Sigmoid colon (tissue), 7 donors: Measurements from ENCODE around the gene MCM9. TPM values are rescaled to one million over a fixed set of nuclear protein-coding genes. Genes with fewer than 3 reads are reported as not detected.

Experiments used
- DNase-seq: peaks from one replicate; pipeline ENCODE4 v3.0.0-alpha.2; 2019
- H3K27ac ChIP-seq, 4 donors: fragments of 200-600 bp; sonication (generic); one replicate each; pipeline ENCODE4 v1.5.1; 2016 to 2019; ENCODE audit warnings: mild to moderate bottlenecking in 1 of 4
- H3K27me3 ChIP-seq, 3 donors: fragments of 200-600 bp; sonication (generic); one replicate each; pipeline ENCODE4 v1.5.1; 2019; ENCODE audit warnings: mild to moderate bottlenecking in 1 of 3
- H3K36me3 ChIP-seq, 4 donors: fragments of 200-600 bp; sonication (generic); one replicate each; pipeline ENCODE4 v1.5.1; 2016 to 2019
- H3K4me1 ChIP-seq, 4 donors: fragments of 200-600 bp; sonication (generic); one replicate each; pipeline ENCODE4 v1.5.1; 2017 to 2019
- H3K4me3 ChIP-seq, 4 donors: fragments of 200-600 bp; sonication (generic); one replicate each; pipeline ENCODE4 v1.5.1; 2017 to 2019; ENCODE audit warnings: mild to moderate bottlenecking in 2 of 4, moderate library complexity in 1 of 4
- H3K9me3 ChIP-seq, 4 donors: fragments of 200-600 bp in 3 of 4; sonication (generic) in 3 of 4; one replicate each; pipeline versions ENCODE4 v1.5.1 to v1.6.1; 2013 to 2019
- EP300 ChIP-seq, 4 donors: sonication (generic); formaldehyde crosslinking; IDR thresholded peaks; one replicate each; pipeline ENCODE4 v1.6.1; 2017; ENCODE audit warnings: antibody characterized with exemption in 4 of 4
- POLR2A ChIP-seq, 2 donors: fragments of 450-650 bp; IDR thresholded peaks; one replicate each; pipeline ENCODE4 v1.6.1; 2016; ENCODE audit warnings: antibody characterized with exemption in 2 of 2, mild to moderate bottlenecking in 2 of 2, moderate library complexity in 2 of 2
- POLR2AphosphoS5 ChIP-seq, 4 donors: sonication (generic); formaldehyde crosslinking; IDR thresholded peaks; one replicate each; pipeline ENCODE4 v1.6.1; 2017; ENCODE audit warnings: antibody characterized with exemption in 4 of 4
- WGBS, 2 donors: extraction: QIAGEN DNeasy Blood & Tissue Kit; methylation state at CpG; one replicate each; pipeline ENCODE4 v1.1.7; 2013; 5-methylcytosine and 5-hydroxymethylcytosine counted together
- intact Hi-C: fragments of 100-400 bp; cut with DNase I; formaldehyde crosslinking; loops from one replicate; pipeline ENCODE4 v1.15.1; 2023
- polyA plus RNA-seq, 3 donors: library from polyadenylated mRNA; stranded (reverse); fragments of 200-250 nt; gene quantifications; one replicate each; pipeline ENCODE4 v1.2.3, GENCODE V29; 2013
- total RNA-seq, 4 donors: library from RNA; depleted of rRNA; stranded (reverse); fragments of >200 nt; gene quantifications; one replicate each; pipeline ENCODE4 v1.1.0, GENCODE V29; 2016
- TF ChIP-seq, protein P1 (sequence below), 4 experiments: fragments of 450-650 bp in 3 of 4; fragments of 200-600 bp in 1 of 4; IDR thresholded peaks; one replicate each; pipeline ENCODE4 v1.5.1; 2016 to 2019; ENCODE audit warnings: antibody characterized with exemption in 4 of 4, mild to moderate bottlenecking in 3 of 4, moderate library complexity in 2 of 4
- donor health status: healthy with polysubstance abuse.
- donor health status: Bipolar disorder and iron deficiency.
- donor health status: healthy.

MCM9 gene
- total and polyA plus RNA-seq, 7 donors = 1.8 to 16.1 (median 10.2) TPM

DNA sequence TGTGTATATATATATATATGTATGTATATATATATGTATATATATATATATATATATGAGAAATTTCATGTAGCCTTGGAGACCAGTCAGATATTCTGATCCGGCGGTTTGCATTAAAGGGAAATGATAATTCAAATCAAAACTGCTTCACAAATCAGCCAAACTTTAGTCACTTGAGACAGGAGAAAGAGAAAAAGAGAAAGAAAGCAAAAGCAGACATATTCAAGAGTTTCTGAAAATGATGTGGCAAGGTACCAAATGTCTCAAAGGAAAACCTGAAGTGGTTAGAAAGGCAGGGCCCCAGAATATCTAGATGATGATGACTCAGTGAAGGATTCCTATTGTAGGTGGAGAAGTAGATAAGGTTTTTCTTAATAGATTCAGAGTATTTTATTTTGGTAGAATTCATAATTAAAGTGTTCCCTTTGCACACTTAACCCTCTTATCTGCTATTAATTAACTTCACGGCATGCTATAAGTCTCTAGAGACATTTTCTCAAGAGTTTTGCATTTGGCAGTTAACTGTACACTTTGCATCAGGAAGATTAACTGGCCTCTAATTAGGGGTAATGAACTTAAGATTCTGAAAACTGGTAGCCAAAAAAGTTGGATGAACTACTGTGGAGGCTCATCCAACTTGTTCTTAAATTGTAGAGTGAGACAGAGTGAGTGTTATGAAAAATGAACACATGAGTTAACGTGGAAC is 91.1 kb downstream of the MCM9 start:
- no peaks in the 10 kb centered on the region for H3K36me3 ChIP-seq
- intact Hi-C loops = no loop called here
- H3K9me3 ChIP-seq = no peaks in the 10 kb centered on the region
- DNase-seq = no peak
- WGBS, 2 donors = 77 to 89% methylated on average over 4 of the region's 4 CpGs
- no peak overlapping the region for H3K27ac ChIP-seq
- H3K4me3 ChIP-seq = no peak overlapping the region
- peaks cover 0 to 5% (median 2%) of the 10 kb centered on the region in 4 donors for H3K4me1 ChIP-seq
- no peaks in the 10 kb centered on the region for H3K27me3 ChIP-seq
- TF ChIP-seq POLR2A (IDR thresholded peaks at IDR 0.05) (no peak), EP300 (IDR thresholded peaks at IDR 0.05) (no peak), POLR2AphosphoS5 (IDR thresholded peaks at IDR 0.05) (no peak)
- TF ChIP-seq, protein P1, sequence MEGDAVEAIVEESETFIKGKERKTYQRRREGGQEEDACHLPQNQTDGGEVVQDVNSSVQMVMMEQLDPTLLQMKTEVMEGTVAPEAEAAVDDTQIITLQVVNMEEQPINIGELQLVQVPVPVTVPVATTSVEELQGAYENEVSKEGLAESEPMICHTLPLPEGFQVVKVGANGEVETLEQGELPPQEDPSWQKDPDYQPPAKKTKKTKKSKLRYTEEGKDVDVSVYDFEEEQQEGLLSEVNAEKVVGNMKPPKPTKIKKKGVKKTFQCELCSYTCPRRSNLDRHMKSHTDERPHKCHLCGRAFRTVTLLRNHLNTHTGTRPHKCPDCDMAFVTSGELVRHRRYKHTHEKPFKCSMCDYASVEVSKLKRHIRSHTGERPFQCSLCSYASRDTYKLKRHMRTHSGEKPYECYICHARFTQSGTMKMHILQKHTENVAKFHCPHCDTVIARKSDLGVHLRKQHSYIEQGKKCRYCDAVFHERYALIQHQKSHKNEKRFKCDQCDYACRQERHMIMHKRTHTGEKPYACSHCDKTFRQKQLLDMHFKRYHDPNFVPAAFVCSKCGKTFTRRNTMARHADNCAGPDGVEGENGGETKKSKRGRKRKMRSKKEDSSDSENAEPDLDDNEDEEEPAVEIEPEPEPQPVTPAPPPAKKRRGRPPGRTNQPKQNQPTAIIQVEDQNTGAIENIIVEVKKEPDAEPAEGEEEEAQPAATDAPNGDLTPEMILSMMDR (IDR thresholded peaks at IDR 0.05) = no peak

DNA sequence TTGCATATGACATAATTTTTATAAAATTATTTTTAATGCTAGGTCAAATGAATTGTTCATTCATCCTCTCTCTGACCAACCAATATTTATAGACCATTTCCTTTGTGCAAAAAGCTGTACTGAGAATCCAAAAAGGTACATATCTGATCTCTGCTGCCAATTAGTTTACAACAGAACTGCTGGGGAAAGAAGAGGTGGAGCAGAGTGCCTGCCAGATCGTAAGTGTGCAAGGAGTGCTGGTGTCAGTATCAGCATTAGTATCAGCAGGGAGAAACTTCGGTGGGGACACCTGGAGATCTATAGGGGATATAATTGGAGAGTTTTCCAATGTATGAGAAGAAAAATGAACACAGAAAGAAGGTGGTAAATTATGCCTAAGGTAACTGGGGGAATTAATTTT is 104.3 kb downstream of the MCM9 start:
- H3K4me3 ChIP-seq = no peak overlapping the region
- intact Hi-C loops = no loop called here

DNA sequence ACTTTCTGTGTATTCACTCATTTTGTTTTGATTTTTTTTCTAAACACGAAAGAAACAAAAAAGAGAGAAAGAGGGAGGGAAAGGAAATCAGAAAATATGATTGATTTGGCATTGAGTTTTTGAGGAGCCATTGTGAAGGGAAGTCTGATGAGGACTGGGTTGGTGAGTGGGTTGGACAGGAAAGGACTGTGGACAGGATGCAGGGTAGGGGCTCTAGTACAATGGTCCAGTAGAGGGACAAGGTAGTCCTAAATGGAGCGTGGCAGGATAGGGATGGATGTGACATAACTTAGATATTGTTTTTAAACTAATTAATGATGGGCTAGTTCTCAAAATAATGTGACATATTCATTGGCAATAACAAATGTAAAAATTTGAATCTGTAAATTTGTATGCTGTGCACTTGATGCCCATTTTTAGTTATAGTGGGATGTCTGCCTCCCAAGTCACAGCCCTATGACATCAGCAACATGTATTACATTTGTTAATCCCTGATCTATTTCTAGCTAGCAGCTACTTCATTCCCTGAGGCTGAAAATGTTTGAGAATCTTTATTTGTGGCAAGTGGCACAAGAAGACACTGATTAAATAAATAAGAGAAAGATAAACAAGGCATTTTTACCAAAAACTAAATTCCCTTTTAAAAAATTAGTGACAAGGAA is 105.0 kb downstream of the MCM9 start:
- Histone ChIP-seq H3K36me3 (peaks cover 0 to 44% (median 17%) of the 10 kb centered on the region in 4 donors), H3K4me1 (no peaks in the 10 kb centered on the region), H3K27me3 (no peaks in the 10 kb centered on the region), H3K27ac (no peak overlapping the region), H3K4me3 (no peak overlapping the region), H3K9me3 (no peaks in the 10 kb centered on the region)
- DNase-seq = no peak
- intact Hi-C loops = no loop called here
- WGBS, 2 donors = 94 to 96% methylated on average over 2 of the region's 2 CpGs
- TF ChIP-seq, protein P1 (IDR thresholded peaks at IDR 0.05) = no peak
- TF ChIP-seq POLR2A (IDR thresholded peaks at IDR 0.05) (no peak), POLR2AphosphoS5 (IDR thresholded peaks at IDR 0.05) (no peak), EP300 (IDR thresholded peaks at IDR 0.05) (no peak)

More for the DNA sequence above, 104.3 kb downstream of the MCM9 start:
- 82 to 90% methylated on average over 2 of the region's 2 CpGs for WGBS, 2 donors
- H3K36me3 ChIP-seq = peaks cover 0 to 36% (median 17%) of the 10 kb centered on the region in 4 donors
- no peaks in the 10 kb centered on the region for H3K27me3 ChIP-seq
- TF ChIP-seq, protein P1 (IDR thresholded peaks at IDR 0.05) = no peak
- no peak for TF ChIP-seq EP300 (IDR thresholded peaks at IDR 0.05)
- no peak for TF ChIP-seq POLR2AphosphoS5 (IDR thresholded peaks at IDR 0.05)
- TF ChIP-seq POLR2A (IDR thresholded peaks at IDR 0.05) = no peak
- H3K27ac ChIP-seq = no peak overlapping the region
- H3K9me3 ChIP-seq = no peaks in the 10 kb centered on the region
- no peak for DNase-seq
- no peaks in the 10 kb centered on the region for H3K4me1 ChIP-seq

DNA sequence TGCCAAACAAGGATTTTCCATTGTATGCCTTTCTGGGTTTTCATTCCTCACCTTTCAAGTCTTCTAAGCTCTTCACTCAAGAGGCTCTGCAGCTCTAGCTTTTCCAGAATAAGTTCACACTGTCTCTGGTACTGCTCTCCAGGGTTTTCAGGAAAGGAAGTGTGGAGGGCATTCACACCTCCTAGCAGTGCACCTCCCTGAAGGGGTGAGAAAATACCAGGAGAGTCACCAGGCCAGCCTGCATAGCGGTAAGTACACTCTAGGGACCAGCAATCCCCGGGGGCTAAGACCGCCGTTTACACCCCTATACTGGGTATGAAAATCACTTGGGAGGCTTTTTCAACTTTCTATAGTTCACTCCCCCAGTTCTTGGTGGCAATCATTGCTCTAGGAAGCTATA is 108.9 kb downstream of the MCM9 start:
- Histone ChIP-seq H3K4me1 (no peaks in the 10 kb centered on the region), H3K27ac (no peak overlapping the region), H3K4me3 (no peak overlapping the region), H3K27me3 (no peaks in the 10 kb centered on the region), H3K9me3 (no peaks in the 10 kb centered on the region), H3K36me3 (peaks cover 0 to 63% (median 22%) of the 10 kb centered on the region in 4 donors)
- no peak for TF ChIP-seq POLR2A (IDR thresholded peaks at IDR 0.05)
- no peak for TF ChIP-seq EP300 (IDR thresholded peaks at IDR 0.05)
- TF ChIP-seq POLR2AphosphoS5 (IDR thresholded peaks at IDR 0.05) = no peak
- TF ChIP-seq, protein P1 (IDR thresholded peaks at IDR 0.05) = no peak
- 96 to 98% methylated on average over 4 of the region's 4 CpGs for WGBS, 2 donors
- DNase-seq = no peak
- intact Hi-C loops = no loop called here
